WTC11 (cell line): ENCODE measurements around the gene CAPZA3. TPM values are rescaled to one million over a fixed set of nuclear protein-coding genes. Genes with fewer than 3 reads are reported as not detected.

Experiments used
- ATAC-seq: fragments of 200-7000 bp; cut with Tn5 transposase; 2 replicates; pipeline ENCODE4 v1.10.0; 2021; ENCODE audit warnings: mild to moderate bottlenecking, moderate library complexity
- CTCF ChIA-PET: fragments of 300-600 bp; sonication (Branson Sonifier 250); formaldehyde crosslinking; loops from one replicate; lab custom pipeline; 2021; ENCODE audit warnings: antibody characterized with exemption; lab: Charles Lee
- POLR2A ChIA-PET: fragments of 350-600 bp; sonication (Branson Sonifier 250); formaldehyde crosslinking; loops from one replicate; lab custom pipeline; 2021; ENCODE audit warnings: antibody characterized with exemption; lab: Charles Lee
- DNase-seq: peaks from one replicate; pipeline ENCODE4 v3.0.0; 2021; ENCODE audit warnings: low spot score
- H3K27ac Mint-ChIP-seq: 2 replicates; pipeline ENCODE4 v1.8.0; 2021; ENCODE audit warnings: mixed read lengths
- H3K27me3 Mint-ChIP-seq: 2 replicates; pipeline ENCODE4 v1.8.0; 2021; ENCODE audit warnings: low read depth, mild to moderate bottlenecking, moderate library complexity, mixed read lengths
- H3K36me3 Mint-ChIP-seq: 2 replicates; pipeline ENCODE4 v1.8.0; 2021; ENCODE audit warnings: mixed read lengths
- H3K4me1 Mint-ChIP-seq: 2 replicates; pipeline ENCODE4 v1.8.0; 2022; ENCODE audit warnings: mixed read lengths
- H3K4me3 Mint-ChIP-seq: 2 replicates; pipeline ENCODE4 v1.8.0; 2021; ENCODE audit warnings: mild to moderate bottlenecking, moderate library complexity, mixed read lengths
- H3K9me3 Mint-ChIP-seq: 2 replicates; pipeline ENCODE4 v1.8.0; 2021; ENCODE audit warnings: mixed read lengths
- CREB1 ChIP-seq: sonication (generic); formaldehyde crosslinking; IDR thresholded peaks from 2 replicates; pipeline ENCODE4 v1.8.0; 2023; ENCODE audit warnings: mild to moderate bottlenecking, missing genetic modification reagents
- ELF4 ChIP-seq: sonication (generic); formaldehyde crosslinking; IDR thresholded peaks from 2 replicates; pipeline ENCODE4 v1.8.1; 2022; ENCODE audit warnings: low read depth, mild to moderate bottlenecking, moderate library complexity, missing genetic modification reagents
- FOXK1 ChIP-seq: sonication (generic); formaldehyde crosslinking; IDR thresholded peaks from 2 replicates; pipeline ENCODE4 v1.8.0; 2022; ENCODE audit warnings: mild to moderate bottlenecking, moderate library complexity, missing genetic modification reagents
- GABPB1 ChIP-seq: sonication (generic); formaldehyde crosslinking; IDR thresholded peaks from 2 replicates; pipeline ENCODE4 v1.8.1; 2023; ENCODE audit warnings: mild to moderate bottlenecking, missing genetic modification reagents
- GTF2I ChIP-seq: fragments of 250-450 bp; sonication (Bioruptor Pico); conservative IDR thresholded peaks from 2 replicates; pipeline ENCODE4 v1.4.0; 2021; ENCODE audit warnings: mild to moderate bottlenecking
- JAZF1 ChIP-seq: fragments of 250-450 bp; sonication (Bioruptor Pico); IDR thresholded peaks from 2 replicates; pipeline ENCODE4 v1.9.0; 2021; ENCODE audit warnings: moderate library complexity, mild to moderate bottlenecking, inconsistent platforms
- KAT7 ChIP-seq: sonication (generic); formaldehyde crosslinking; IDR thresholded peaks from 2 replicates; pipeline ENCODE4 v1.8.1; 2023; ENCODE audit warnings: missing genetic modification reagents, mild to moderate bottlenecking, borderline replicate concordance
- MYBL2 ChIP-seq: sonication (generic); formaldehyde crosslinking; IDR thresholded peaks from 2 replicates; pipeline ENCODE4 v1.8.1; 2023; ENCODE audit warnings: mild to moderate bottlenecking, moderate library complexity, missing genetic modification reagents
- NR1H2 ChIP-seq: sonication (generic); formaldehyde crosslinking; IDR thresholded peaks from 2 replicates; pipeline ENCODE4 v1.9.0; 2021; ENCODE audit warnings: mild to moderate bottlenecking, moderate library complexity, missing genetic modification reagents
- ZNF317 ChIP-seq: sonication (generic); formaldehyde crosslinking; IDR thresholded peaks from 2 replicates; pipeline ENCODE4 v1.8.1; 2023; ENCODE audit warnings: low read depth, mild to moderate bottlenecking, moderate library complexity, missing genetic modification reagents, borderline replicate concordance
- total RNA-seq: library from RNA; stranded (reverse); gene quantifications from 3 replicates; pipeline ENCODE4 v1.2.3, GENCODE V29; 2021
- TF ChIP-seq, protein P1 (sequence below): fragments of 250-450 bp; sonication (Bioruptor Pico); IDR thresholded peaks from 2 replicates; pipeline ENCODE4 v1.8.0; 2021; ENCODE audit warnings: mild to moderate bottlenecking
- TF ChIP-seq, protein P2 (sequence below): sonication (generic); formaldehyde crosslinking; IDR thresholded peaks from 2 replicates; pipeline ENCODE4 v1.8.0; 2023; ENCODE audit warnings: mild to moderate bottlenecking, missing genetic modification reagents
- TF ChIP-seq, protein P3 (sequence below): sonication (generic); formaldehyde crosslinking; IDR thresholded peaks from 2 replicates; pipeline ENCODE4 v1.8.1; 2022; ENCODE audit warnings: low read depth, missing genetic modification reagents, borderline replicate concordance
- TF ChIP-seq, protein P4 (sequence below): fragments of 200-600 bp; IDR thresholded peaks from 2 replicates; pipeline ENCODE4 v1.8.0; 2022; ENCODE audit warnings: antibody characterized with exemption
- TF ChIP-seq, protein P5 (sequence below): sonication (generic); formaldehyde crosslinking; IDR thresholded peaks from 2 replicates; pipeline ENCODE4 v1.8.0; 2023; ENCODE audit warnings: missing genetic modification reagents, mild to moderate bottlenecking, borderline replicate concordance
- TF ChIP-seq, protein P6 (sequence below): sonication (generic); formaldehyde crosslinking; conservative IDR thresholded peaks from 2 replicates; pipeline ENCODE4 v1.8.1; 2023; ENCODE audit warnings: mild to moderate bottlenecking, low read depth, missing genetic modification reagents, moderate library complexity
- TF ChIP-seq, protein P7 (sequence below): sonication (generic); formaldehyde crosslinking; IDR thresholded peaks from 2 replicates; pipeline ENCODE4 v1.8.0; 2022; ENCODE audit warnings: missing genetic modification reagents

Gene CAPZA3
- total RNA-seq, 1 experiment from 2014 or later: not detected

DNA sequence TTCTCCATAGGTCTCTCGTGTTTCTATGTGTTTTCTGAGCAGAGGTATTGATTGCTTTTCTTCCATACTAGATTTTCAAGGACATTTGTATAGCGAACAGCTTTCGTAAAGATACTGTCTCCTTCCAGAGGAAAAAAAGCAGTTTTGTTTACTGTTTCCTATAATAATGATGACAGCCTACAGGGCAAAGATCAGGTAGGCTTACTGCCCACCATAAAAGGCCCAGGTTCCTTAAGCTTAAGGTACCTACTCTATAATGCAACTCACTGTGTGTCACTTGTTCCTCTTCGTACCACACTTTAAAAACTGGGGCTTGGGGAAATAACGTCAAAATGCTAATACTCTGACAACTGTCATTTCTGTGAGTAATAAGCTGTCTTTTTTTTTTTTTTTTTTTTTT, 6.8 kb upstream of the CAPZA3 start (continued):
- TF ChIP-seq, protein P1, sequence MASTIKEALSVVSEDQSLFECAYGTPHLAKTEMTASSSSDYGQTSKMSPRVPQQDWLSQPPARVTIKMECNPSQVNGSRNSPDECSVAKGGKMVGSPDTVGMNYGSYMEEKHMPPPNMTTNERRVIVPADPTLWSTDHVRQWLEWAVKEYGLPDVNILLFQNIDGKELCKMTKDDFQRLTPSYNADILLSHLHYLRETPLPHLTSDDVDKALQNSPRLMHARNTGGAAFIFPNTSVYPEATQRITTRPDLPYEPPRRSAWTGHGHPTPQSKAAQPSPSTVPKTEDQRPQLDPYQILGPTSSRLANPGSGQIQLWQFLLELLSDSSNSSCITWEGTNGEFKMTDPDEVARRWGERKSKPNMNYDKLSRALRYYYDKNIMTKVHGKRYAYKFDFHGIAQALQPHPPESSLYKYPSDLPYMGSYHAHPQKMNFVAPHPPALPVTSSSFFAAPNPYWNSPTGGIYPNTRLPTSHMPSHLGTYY (CRISPR knock-in tag): no peak
- TF ChIP-seq CREB1 (CRISPR knock-in tag) (no peak), ZNF317 (no peak)
- TF ChIP-seq, protein P2, sequence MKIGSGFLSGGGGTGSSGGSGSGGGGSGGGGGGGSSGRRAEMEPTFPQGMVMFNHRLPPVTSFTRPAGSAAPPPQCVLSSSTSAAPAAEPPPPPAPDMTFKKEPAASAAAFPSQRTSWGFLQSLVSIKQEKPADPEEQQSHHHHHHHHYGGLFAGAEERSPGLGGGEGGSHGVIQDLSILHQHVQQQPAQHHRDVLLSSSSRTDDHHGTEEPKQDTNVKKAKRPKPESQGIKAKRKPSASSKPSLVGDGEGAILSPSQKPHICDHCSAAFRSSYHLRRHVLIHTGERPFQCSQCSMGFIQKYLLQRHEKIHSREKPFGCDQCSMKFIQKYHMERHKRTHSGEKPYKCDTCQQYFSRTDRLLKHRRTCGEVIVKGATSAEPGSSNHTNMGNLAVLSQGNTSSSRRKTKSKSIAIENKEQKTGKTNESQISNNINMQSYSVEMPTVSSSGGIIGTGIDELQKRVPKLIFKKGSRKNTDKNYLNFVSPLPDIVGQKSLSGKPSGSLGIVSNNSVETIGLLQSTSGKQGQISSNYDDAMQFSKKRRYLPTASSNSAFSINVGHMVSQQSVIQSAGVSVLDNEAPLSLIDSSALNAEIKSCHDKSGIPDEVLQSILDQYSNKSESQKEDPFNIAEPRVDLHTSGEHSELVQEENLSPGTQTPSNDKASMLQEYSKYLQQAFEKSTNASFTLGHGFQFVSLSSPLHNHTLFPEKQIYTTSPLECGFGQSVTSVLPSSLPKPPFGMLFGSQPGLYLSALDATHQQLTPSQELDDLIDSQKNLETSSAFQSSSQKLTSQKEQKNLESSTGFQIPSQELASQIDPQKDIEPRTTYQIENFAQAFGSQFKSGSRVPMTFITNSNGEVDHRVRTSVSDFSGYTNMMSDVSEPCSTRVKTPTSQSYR (CRISPR knock-in tag): no peak
- TF ChIP-seq, protein P3, sequence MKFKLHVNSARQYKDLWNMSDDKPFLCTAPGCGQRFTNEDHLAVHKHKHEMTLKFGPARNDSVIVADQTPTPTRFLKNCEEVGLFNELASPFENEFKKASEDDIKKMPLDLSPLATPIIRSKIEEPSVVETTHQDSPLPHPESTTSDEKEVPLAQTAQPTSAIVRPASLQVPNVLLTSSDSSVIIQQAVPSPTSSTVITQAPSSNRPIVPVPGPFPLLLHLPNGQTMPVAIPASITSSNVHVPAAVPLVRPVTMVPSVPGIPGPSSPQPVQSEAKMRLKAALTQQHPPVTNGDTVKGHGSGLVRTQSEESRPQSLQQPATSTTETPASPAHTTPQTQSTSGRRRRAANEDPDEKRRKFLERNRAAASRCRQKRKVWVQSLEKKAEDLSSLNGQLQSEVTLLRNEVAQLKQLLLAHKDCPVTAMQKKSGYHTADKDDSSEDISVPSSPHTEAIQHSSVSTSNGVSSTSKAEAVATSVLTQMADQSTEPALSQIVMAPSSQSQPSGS: no peak

DNA sequence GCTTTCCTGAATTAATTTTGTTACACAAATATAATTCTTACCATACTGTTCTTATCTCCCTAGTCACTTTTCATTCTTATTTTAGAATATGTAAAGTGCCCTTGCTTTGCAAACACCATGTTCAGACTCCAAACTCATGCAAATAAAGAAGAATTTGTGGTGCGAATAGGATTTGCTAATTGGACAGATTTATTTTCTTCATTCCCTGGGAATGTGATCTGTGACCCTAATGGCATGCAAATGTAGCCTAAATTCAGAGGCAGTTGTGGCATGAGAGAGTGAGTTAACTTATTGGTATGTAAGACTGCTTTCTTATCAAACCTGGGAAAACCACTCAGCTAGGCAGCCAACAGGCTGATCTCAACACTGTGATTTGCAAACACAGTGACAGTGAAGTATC, 10.0 kb downstream of the CAPZA3 start:
- H3K4me3 Mint-ChIP-seq: no peak overlapping the region
- ATAC-seq (no peak), DNase-seq (no peak)
- POLR2A ChIA-PET: no interaction called here
- peaks cover 69% of the 10 kb centered on the region for H3K4me1 Mint-ChIP-seq
- CTCF ChIA-PET: no interaction called here
- H3K27me3 Mint-ChIP-seq: no peaks in the 10 kb centered on the region; the same call in 1 of the 2 replicates
- peaks cover 4% of the 10 kb centered on the region; the same call in 1 of the 2 replicates for H3K9me3 Mint-ChIP-seq
- peak overlapping the region; percentile 71 for H3K27ac Mint-ChIP-seq
- no peaks in the 10 kb centered on the region for H3K36me3 Mint-ChIP-seq
- no peak for TF ChIP-seq GTF2I (CRISPR knock-in tag)
- no peak for TF ChIP-seq FOXK1 (CRISPR knock-in tag)
- TF ChIP-seq GABPB1 (CRISPR knock-in tag): no peak
- TF ChIP-seq, protein P4, sequence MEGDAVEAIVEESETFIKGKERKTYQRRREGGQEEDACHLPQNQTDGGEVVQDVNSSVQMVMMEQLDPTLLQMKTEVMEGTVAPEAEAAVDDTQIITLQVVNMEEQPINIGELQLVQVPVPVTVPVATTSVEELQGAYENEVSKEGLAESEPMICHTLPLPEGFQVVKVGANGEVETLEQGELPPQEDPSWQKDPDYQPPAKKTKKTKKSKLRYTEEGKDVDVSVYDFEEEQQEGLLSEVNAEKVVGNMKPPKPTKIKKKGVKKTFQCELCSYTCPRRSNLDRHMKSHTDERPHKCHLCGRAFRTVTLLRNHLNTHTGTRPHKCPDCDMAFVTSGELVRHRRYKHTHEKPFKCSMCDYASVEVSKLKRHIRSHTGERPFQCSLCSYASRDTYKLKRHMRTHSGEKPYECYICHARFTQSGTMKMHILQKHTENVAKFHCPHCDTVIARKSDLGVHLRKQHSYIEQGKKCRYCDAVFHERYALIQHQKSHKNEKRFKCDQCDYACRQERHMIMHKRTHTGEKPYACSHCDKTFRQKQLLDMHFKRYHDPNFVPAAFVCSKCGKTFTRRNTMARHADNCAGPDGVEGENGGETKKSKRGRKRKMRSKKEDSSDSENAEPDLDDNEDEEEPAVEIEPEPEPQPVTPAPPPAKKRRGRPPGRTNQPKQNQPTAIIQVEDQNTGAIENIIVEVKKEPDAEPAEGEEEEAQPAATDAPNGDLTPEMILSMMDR: no peak
- TF ChIP-seq MYBL2 (CRISPR knock-in tag): no peak
- TF ChIP-seq NR1H2 (CRISPR knock-in tag): no peak
- TF ChIP-seq, protein P5, sequence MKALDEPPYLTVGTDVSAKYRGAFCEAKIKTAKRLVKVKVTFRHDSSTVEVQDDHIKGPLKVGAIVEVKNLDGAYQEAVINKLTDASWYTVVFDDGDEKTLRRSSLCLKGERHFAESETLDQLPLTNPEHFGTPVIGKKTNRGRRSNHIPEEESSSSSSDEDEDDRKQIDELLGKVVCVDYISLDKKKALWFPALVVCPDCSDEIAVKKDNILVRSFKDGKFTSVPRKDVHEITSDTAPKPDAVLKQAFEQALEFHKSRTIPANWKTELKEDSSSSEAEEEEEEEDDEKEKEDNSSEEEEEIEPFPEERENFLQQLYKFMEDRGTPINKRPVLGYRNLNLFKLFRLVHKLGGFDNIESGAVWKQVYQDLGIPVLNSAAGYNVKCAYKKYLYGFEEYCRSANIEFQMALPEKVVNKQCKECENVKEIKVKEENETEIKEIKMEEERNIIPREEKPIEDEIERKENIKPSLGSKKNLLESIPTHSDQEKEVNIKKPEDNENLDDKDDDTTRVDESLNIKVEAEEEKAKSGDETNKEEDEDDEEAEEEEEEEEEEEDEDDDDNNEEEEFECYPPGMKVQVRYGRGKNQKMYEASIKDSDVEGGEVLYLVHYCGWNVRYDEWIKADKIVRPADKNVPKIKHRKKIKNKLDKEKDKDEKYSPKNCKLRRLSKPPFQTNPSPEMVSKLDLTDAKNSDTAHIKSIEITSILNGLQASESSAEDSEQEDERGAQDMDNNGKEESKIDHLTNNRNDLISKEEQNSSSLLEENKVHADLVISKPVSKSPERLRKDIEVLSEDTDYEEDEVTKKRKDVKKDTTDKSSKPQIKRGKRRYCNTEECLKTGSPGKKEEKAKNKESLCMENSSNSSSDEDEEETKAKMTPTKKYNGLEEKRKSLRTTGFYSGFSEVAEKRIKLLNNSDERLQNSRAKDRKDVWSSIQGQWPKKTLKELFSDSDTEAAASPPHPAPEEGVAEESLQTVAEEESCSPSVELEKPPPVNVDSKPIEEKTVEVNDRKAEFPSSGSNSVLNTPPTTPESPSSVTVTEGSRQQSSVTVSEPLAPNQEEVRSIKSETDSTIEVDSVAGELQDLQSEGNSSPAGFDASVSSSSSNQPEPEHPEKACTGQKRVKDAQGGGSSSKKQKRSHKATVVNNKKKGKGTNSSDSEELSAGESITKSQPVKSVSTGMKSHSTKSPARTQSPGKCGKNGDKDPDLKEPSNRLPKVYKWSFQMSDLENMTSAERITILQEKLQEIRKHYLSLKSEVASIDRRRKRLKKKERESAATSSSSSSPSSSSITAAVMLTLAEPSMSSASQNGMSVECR (CRISPR knock-in tag): no peak
- TF ChIP-seq KAT7 (CRISPR knock-in tag): no peak
- TF ChIP-seq, protein P6, sequence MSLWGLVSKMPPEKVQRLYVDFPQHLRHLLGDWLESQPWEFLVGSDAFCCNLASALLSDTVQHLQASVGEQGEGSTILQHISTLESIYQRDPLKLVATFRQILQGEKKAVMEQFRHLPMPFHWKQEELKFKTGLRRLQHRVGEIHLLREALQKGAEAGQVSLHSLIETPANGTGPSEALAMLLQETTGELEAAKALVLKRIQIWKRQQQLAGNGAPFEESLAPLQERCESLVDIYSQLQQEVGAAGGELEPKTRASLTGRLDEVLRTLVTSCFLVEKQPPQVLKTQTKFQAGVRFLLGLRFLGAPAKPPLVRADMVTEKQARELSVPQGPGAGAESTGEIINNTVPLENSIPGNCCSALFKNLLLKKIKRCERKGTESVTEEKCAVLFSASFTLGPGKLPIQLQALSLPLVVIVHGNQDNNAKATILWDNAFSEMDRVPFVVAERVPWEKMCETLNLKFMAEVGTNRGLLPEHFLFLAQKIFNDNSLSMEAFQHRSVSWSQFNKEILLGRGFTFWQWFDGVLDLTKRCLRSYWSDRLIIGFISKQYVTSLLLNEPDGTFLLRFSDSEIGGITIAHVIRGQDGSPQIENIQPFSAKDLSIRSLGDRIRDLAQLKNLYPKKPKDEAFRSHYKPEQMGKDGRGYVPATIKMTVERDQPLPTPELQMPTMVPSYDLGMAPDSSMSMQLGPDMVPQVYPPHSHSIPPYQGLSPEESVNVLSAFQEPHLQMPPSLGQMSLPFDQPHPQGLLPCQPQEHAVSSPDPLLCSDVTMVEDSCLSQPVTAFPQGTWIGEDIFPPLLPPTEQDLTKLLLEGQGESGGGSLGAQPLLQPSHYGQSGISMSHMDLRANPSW: no peak
- no peak for TF ChIP-seq JAZF1 (CRISPR knock-in tag)
- TF ChIP-seq, protein P7, sequence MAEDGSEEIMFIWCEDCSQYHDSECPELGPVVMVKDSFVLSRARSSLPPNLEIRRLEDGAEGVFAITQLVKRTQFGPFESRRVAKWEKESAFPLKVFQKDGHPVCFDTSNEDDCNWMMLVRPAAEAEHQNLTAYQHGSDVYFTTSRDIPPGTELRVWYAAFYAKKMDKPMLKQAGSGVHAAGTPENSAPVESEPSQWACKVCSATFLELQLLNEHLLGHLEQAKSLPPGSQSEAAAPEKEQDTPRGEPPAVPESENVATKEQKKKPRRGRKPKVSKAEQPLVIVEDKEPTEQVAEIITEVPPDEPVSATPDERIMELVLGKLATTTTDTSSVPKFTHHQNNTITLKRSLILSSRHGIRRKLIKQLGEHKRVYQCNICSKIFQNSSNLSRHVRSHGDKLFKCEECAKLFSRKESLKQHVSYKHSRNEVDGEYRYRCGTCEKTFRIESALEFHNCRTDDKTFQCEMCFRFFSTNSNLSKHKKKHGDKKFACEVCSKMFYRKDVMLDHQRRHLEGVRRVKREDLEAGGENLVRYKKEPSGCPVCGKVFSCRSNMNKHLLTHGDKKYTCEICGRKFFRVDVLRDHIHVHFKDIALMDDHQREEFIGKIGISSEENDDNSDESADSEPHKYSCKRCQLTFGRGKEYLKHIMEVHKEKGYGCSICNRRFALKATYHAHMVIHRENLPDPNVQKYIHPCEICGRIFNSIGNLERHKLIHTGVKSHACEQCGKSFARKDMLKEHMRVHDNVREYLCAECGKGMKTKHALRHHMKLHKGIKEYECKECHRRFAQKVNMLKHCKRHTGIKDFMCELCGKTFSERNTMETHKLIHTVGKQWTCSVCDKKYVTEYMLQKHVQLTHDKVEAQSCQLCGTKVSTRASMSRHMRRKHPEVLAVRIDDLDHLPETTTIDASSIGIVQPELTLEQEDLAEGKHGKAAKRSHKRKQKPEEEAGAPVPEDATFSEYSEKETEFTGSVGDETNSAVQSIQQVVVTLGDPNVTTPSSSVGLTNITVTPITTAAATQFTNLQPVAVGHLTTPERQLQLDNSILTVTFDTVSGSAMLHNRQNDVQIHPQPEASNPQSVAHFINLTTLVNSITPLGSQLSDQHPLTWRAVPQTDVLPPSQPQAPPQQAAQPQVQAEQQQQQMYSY (CRISPR knock-in tag): no peak
- TF ChIP-seq ELF4: no peak
